Peyer's patch (tissue), 4 donors: Measurements from ENCODE around the gene BHLHE41.

Experiments
- POLR2A ChIP-seq, 2 donors: fragments of 450-650 bp; IDR thresholded peaks; one replicate each; pipeline ENCODE4 v1.5.1; 2017; ENCODE audit warnings: antibody characterized with exemption in 2 of 2, mild to moderate bottlenecking in 2 of 2, moderate library complexity in 2 of 2
- TF ChIP-seq, protein P1 (sequence below), 6 experiments: fragments of 450-650 bp in 4 of 6; fragments of 200-600 bp in 2 of 6; sonication (generic) in 1 of 6; IDR thresholded peaks; one replicate each; pipeline ENCODE4 v1.5.1; 2017 to 2019; ENCODE audit warnings: antibody characterized with exemption in 6 of 6, mild to moderate bottlenecking in 3 of 6, moderate library complexity in 1 of 6

DNA sequence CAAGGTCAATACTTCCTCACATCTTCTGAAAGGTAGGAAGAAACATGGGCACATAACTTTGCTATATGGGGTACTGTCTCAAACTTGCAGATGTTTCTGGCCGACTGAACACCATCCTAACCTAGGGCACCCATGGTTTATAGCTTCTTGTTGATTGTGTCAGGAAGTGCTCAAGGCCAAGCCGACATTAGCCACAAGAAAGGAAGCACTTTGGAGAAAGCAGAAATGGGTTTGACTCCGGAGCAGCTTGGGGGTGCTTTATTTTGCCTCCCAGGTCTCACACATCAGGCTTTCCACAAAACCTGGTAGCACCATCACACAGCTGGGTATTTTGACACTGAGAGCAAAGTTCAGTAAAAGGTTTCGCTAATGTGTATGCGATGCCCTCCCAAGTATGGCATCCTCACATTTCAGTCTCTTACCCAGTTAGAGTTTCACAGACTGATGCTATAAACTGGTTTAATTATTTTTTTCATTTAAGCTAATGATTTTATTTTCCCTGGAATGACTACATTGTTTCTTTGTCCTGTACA is 25.2 kb upstream of the BHLHE41 start:
- TF ChIP-seq, protein P1, sequence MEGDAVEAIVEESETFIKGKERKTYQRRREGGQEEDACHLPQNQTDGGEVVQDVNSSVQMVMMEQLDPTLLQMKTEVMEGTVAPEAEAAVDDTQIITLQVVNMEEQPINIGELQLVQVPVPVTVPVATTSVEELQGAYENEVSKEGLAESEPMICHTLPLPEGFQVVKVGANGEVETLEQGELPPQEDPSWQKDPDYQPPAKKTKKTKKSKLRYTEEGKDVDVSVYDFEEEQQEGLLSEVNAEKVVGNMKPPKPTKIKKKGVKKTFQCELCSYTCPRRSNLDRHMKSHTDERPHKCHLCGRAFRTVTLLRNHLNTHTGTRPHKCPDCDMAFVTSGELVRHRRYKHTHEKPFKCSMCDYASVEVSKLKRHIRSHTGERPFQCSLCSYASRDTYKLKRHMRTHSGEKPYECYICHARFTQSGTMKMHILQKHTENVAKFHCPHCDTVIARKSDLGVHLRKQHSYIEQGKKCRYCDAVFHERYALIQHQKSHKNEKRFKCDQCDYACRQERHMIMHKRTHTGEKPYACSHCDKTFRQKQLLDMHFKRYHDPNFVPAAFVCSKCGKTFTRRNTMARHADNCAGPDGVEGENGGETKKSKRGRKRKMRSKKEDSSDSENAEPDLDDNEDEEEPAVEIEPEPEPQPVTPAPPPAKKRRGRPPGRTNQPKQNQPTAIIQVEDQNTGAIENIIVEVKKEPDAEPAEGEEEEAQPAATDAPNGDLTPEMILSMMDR (IDR thresholded peaks at IDR 0.05), result no peak
- TF ChIP-seq POLR2A (IDR thresholded peaks at IDR 0.05), result no peak
